ENCODE data around the gene C14orf39. TPM values are rescaled to one million over a fixed set of nuclear protein-coding genes. Genes with fewer than 3 reads are reported as not detected.
"Not testable (repeated sequence)": the region's sequence is repeated elsewhere in the genome, so short reads cannot be mapped to it uniquely, and the experiment has no call there.

Gene C14orf39
- total RNA-seq, 2 donors from 2014 or later, result not detected

DNA sequence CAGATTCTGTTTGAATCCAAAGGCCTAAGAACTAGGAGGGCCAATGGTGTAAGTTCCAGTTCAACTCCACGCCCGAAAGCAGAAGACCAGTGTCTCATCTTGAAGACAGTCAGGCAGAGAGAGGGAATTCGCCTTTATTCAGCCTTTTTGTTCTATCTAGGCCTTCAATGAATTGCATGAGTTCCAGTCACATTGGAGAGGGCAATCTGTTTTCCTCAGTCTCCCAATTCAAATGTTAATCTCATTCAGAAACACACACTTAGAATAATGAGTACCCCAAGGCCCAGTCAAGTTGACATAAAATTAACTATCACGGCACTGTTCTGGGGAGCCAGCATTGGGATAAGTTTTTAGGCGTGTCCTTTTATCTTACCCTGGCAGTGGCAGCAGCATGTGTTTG is 65.8 kb downstream of the C14orf39 start:
- no peak for DNase-seq (ENCODE audit: low spot score)
- H3K36me3 ChIP-seq, result no peaks in the 10 kb centered on the region
- TF ChIP-seq, protein P1, sequence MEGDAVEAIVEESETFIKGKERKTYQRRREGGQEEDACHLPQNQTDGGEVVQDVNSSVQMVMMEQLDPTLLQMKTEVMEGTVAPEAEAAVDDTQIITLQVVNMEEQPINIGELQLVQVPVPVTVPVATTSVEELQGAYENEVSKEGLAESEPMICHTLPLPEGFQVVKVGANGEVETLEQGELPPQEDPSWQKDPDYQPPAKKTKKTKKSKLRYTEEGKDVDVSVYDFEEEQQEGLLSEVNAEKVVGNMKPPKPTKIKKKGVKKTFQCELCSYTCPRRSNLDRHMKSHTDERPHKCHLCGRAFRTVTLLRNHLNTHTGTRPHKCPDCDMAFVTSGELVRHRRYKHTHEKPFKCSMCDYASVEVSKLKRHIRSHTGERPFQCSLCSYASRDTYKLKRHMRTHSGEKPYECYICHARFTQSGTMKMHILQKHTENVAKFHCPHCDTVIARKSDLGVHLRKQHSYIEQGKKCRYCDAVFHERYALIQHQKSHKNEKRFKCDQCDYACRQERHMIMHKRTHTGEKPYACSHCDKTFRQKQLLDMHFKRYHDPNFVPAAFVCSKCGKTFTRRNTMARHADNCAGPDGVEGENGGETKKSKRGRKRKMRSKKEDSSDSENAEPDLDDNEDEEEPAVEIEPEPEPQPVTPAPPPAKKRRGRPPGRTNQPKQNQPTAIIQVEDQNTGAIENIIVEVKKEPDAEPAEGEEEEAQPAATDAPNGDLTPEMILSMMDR (IDR thresholded peaks at IDR 0.05), result no peak
- H3K27me3 ChIP-seq, result no peaks in the 10 kb centered on the region
- no peaks in the 10 kb centered on the region for H3K4me1 ChIP-seq
- H3K27ac ChIP-seq, result no peak overlapping the region
- H3K4me3 ChIP-seq, result no peak overlapping the region
- H3K9me3 ChIP-seq, result no peaks in the 10 kb centered on the region

DNA sequence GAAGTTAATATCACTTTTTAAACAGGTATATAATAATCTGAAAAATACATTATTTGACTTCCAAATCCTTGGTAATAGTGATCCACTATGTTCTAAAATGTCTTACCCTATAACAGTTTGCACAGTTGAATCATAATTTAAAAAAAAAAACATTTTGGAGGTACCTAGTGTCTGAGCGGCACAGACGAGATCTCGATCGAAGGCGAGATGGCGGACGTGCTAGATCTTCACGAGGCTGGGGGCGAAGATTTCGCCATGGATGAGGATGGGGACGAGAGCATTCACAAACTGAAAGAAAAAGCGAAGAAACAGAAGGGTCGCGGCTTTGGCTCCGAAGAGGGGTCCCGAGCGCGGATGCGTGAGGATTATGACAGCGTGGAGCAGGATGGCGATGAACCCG is 88.3 kb downstream of the C14orf39 start:
- H3K27ac ChIP-seq; H3K4me1 ChIP-seq; DNase-seq (ENCODE audit: low spot score); H3K36me3 ChIP-seq; H3K4me3 ChIP-seq; H3K27me3 ChIP-seq: not testable (repeated sequence)
- H3K9me3 ChIP-seq, result peaks cover 0 to 13% of the 10 kb centered on the region in 2 donors

DNA sequence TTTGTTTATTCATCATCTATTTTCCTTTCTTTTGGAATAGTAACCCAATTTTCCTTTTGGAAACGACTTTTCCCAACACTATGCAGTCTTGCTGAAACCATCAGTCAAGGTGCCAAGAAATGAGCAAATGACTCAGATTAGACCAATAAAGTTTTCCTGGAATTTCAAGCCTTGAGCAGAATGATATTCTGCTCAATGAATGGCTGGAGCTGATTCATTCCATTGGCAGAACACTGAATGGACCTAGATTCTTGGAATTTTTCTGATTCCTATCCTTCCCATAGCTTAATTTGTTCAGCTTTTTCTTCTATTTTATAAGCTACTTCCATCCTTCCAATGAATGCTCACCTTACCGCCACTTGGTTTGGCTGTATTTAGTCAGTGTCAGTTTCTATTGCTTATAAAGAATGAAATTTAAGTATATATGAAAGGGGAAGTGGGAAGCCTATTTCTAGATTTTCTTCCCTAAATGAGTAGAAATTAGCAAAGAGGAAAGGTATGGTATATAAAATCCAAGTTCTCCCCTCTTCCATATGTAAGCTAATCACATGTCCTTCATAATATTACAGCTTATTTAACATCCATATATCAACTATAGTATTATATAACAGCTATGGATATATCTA is 89.0 kb downstream of the C14orf39 start:
- H3K27me3 ChIP-seq, result no peaks in the 10 kb centered on the region
- DNase-seq (ENCODE audit: low spot score), result no peak
- H3K9me3 ChIP-seq, result peaks cover 0 to 13% of the 10 kb centered on the region in 2 donors
- H3K27ac ChIP-seq, result no peak overlapping the region
- TF ChIP-seq, protein P1 (IDR thresholded peaks at IDR 0.05), result no peak
- H3K4me3 ChIP-seq, result no peak overlapping the region
- no peaks in the 10 kb centered on the region for H3K4me1 ChIP-seq
- H3K36me3 ChIP-seq, result no peaks in the 10 kb centered on the region

Other genes starting within 250 kb of the C14orf39 start
- 10 to 100 TPM; 37.0 to 42.4 TPM for gene PPM1A, start 236.8 kb downstream of the C14orf39 start, total RNA-seq
- not detected for gene SIX6, start 23.1 kb upstream of the C14orf39 start, total RNA-seq
- not detected for gene SIX1, start 163.4 kb upstream of the C14orf39 start, total RNA-seq
- gene SIX4, start 238.3 kb upstream of the C14orf39 start, total RNA-seq, result 1 to 10 TPM; 3.3 to 4.1 TPM
- 10 to 100 TPM; 20.2 to 29.7 TPM for gene MNAT1, start 248.7 kb upstream of the C14orf39 start, total RNA-seq

All from right atrium auricular region (tissue), 2 donors.